Cardiac muscle cell (in vitro differentiated cells and primary cell): Measurements from ENCODE around the gene NUAK1. TPM values are rescaled to one million over a fixed set of nuclear protein-coding genes. Genes with fewer than 3 reads are reported as not detected.
A peak's percentile ranks its signal among the peaks of the same experiment; 100 is the strongest.

ENCODE experiments used
- DNase-seq, 2 donors: peaks; one replicate each; pipeline versions ENCODE4 v3.0.0 to v3.0.0-alpha.2; 2010 to 2017; ENCODE audit warnings: low read depth in 1 of 2, low spot score in 1 of 2
- H3K27ac ChIP-seq: fragments of 200-600 bp; sonication (generic); 2 replicates; pipeline ENCODE4 v1.5.1; 2016
- H3K27me3 ChIP-seq: fragments of 200-600 bp; sonication (generic); 2 replicates; pipeline ENCODE4 v1.6.0; 2016; ENCODE audit warnings: control low read depth
- H3K36me3 ChIP-seq: fragments of 200-600 bp; sonication (generic); 2 replicates; pipeline ENCODE4 v1.5.1; 2016; ENCODE audit warnings: control low read depth
- H3K4me1 ChIP-seq: fragments of 200-600 bp; sonication (generic); 2 replicates; pipeline ENCODE4 v1.8.1; 2017; ENCODE audit warnings: low read depth, mild to moderate bottlenecking, mixed run types
- H3K4me3 ChIP-seq: fragments of 200-600 bp; sonication (generic); 2 replicates; pipeline ENCODE4 v1.5.1; 2016; ENCODE audit warnings: mild to moderate bottlenecking
- H3K9me3 ChIP-seq: fragments of 200-600 bp; sonication (generic); 2 replicates; pipeline ENCODE4 v1.5.1; 2017; ENCODE audit warnings: low read depth, mild to moderate bottlenecking, control low read depth
- polyA plus RNA-seq: library from polyadenylated mRNA; unstranded; fragments of >200 nt; fragmentation: Nextera tagmentation; extraction: Ambion mirVana; gene quantifications from 2 replicates; pipeline ENCODE4 v1.2.1, GENCODE V29; 2016
- total RNA-seq: library from RNA; depleted of rRNA; stranded (reverse); fragments of >200 nt; gene quantifications from 2 replicates; pipeline ENCODE4 v1.2.3, GENCODE V29; 2016
- TF ChIP-seq, protein P1 (sequence below): IDR thresholded peaks from 2 replicates; pipeline ENCODE4 v1.5.1; 2012; ENCODE audit warnings: low read depth, mild to moderate bottlenecking, low read length

The NUAK1 gene
- total and polyA plus RNA-seq, 2 experiments from 2014 or later = 2.9 to 7.2 TPM

DNA sequence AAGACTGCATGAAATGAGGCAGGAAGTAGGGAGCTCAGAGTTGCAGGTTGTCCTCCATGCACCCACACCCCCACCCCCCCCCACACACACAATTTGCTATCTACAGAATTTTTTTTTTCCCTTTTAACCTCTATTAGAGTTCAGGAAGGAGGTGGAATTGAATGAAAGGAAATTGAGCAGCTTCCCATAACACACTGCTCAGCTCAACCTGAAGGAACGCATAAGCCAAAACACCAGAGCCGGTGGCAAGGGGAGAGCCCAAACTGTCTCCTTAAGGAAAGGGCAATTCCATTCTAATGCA, 74.1 kb downstream of the NUAK1 start:
- no peaks in the 10 kb centered on the region for H3K4me1 ChIP-seq
- no peak overlapping the region for H3K27ac ChIP-seq
- H3K4me3 ChIP-seq = no peak overlapping the region
- TF ChIP-seq, protein P1, sequence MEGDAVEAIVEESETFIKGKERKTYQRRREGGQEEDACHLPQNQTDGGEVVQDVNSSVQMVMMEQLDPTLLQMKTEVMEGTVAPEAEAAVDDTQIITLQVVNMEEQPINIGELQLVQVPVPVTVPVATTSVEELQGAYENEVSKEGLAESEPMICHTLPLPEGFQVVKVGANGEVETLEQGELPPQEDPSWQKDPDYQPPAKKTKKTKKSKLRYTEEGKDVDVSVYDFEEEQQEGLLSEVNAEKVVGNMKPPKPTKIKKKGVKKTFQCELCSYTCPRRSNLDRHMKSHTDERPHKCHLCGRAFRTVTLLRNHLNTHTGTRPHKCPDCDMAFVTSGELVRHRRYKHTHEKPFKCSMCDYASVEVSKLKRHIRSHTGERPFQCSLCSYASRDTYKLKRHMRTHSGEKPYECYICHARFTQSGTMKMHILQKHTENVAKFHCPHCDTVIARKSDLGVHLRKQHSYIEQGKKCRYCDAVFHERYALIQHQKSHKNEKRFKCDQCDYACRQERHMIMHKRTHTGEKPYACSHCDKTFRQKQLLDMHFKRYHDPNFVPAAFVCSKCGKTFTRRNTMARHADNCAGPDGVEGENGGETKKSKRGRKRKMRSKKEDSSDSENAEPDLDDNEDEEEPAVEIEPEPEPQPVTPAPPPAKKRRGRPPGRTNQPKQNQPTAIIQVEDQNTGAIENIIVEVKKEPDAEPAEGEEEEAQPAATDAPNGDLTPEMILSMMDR = no peak
- no peaks in the 10 kb centered on the region for H3K9me3 ChIP-seq
- H3K36me3 ChIP-seq = no peaks in the 10 kb centered on the region
- H3K27me3 ChIP-seq = no peaks in the 10 kb centered on the region
- DNase-seq = no peak

DNA sequence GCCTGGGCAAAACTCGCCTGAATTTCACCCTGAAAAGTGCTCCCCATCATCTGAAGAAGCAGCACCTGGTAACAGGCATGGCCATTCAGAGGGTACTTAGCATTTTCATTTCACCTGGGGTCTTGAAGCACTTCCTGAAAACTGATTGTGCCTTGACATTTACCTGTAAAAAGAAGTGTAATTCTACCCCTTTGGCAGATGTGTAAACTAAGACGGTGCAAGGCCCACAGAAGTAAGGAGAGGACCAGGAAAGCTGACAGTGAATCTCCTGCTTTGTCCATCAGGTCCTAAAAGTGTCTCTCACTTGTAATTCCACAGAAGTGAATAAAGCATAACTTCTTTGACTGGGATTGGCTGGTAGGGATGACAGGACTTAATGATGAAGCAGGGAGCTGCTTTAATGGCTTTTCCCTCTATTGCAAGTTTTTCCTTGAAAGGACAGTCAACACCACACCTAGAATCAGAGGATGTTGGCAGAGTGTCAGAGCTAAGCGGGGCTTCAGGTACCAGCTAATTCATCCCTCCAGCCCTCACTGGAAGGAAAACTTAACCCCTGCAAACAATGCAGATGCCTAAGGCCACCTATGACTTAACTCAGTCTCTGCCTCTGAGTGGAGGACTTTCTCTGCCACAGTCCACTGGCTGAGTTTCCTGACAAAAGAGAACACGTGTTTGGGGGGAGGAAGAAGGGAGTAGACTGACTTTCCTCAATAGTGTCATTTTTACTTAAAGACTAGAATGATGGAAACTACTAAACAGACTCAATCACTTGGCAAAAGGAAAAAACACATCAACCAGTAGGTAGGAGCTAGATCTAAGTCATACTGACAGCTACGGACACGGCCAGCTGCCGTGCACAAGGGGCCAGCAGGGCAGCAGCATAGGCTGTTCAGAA, 74.7 kb downstream of the NUAK1 start:
- Histone ChIP-seq H3K4me3 (no peak overlapping the region), H3K9me3 (no peaks in the 10 kb centered on the region), H3K27me3 (no peaks in the 10 kb centered on the region), H3K36me3 (no peaks in the 10 kb centered on the region), H3K27ac (no peak overlapping the region), H3K4me1 (no peaks in the 10 kb centered on the region)
- TF ChIP-seq, protein P1 = no peak
- no peak for DNase-seq

DNA sequence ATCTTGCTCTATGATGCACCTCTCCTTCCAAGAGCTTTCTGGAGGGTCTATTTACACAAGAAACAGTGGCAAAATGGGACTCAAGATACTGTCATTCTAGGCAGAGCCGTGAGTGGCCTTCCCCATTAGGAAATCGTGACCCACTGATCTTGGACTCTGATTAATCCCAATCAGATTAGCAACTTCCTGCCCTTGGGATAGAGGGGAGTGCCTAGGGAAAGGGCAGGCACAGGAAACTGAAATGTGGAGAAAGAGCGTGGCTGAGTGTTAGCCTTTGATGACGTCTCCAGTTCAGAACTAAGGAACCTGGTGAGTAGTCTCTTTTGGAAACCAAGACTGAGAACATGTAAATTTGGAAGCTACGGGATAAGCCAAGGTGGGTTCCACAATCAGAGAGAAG, 76.1 kb downstream of the NUAK1 start:
- TF ChIP-seq, protein P1 = no peak
- Histone ChIP-seq H3K27me3 (no peaks in the 10 kb centered on the region), H3K9me3 (no peaks in the 10 kb centered on the region), H3K36me3 (no peaks in the 10 kb centered on the region), H3K27ac (no peak overlapping the region), H3K4me3 (no peak overlapping the region), H3K4me1 (no peaks in the 10 kb centered on the region)
- no peak for DNase-seq

DNA sequence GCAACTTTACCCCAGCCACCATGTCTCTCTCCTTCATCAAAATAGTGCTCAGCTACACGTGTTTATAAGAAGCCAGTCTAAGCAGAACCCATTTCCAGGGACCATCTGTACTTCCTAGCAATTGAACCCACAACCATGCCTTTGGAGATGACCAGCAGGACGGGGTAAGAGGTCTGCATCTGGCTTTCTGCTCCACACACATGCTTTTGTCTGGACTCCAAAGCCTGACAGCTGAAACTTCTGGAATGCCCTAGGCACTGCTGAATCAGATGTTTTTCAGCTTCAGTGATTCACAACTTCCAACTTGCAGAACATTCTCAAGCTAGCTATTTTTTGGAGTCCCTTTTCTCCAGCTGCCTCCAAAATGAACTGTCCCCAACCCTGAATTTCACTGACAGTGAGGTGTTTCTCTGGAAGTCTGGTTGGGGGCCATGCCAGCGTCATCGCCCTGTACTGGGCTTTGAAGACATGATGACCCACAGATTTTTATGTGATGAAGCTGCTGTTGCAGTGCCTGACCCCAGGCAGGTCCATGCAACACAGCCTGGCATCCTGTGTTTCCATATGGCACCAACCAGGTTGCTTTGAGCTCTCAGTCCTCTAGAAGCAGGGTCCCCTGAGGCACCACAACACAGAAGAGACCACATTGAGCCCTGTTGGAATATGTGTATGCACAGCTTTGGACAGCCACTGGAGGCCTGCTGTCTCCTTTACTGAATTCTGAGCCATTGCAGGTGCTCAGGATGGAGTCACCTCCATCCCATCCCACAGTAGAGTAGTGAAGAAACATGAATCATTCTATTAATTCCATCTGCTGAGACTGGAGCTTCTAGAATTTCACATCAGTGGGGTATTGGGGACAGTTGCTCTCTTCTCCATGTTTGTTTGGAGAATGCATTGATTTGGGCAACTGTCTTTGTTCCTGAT, 80.2 kb downstream of the NUAK1 start:
- TF ChIP-seq, protein P1 = no peak
- H3K9me3 ChIP-seq = no peaks in the 10 kb centered on the region

DNA sequence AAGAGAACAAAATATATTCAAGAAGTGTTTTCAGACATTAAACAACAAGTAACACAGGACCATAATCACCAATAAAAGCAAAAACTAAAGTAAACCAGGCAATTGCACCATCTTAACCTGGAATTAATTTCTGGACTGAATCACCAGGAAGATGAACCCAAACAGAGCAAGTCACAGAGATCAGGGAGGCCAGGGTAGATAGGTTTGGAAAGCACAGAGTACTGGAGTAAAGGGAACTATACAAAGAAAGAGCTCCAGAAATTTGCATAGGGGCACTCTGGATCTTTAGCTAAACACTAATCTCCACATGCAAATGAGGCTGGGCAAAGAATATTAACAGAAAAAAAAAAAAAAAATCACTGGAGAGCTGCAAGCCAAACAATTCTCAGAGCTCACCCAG, 84.7 kb downstream of the NUAK1 start:
- H3K9me3 ChIP-seq = no peaks in the 10 kb centered on the region
- H3K4me1 ChIP-seq = no peaks in the 10 kb centered on the region
- no peaks in the 10 kb centered on the region for H3K36me3 ChIP-seq
- H3K4me3 ChIP-seq = no peak overlapping the region
- no peak overlapping the region for H3K27ac ChIP-seq
- no peak for DNase-seq
- no peaks in the 10 kb centered on the region for H3K27me3 ChIP-seq
- TF ChIP-seq, protein P1 = no peak

More for the DNA sequence above, 80.2 kb downstream of the NUAK1 start:
- peak in 1 of 2 donors; percentile 54 for DNase-seq
- H3K4me1 ChIP-seq = no peaks in the 10 kb centered on the region
- no peaks in the 10 kb centered on the region for H3K27me3 ChIP-seq
- H3K4me3 ChIP-seq = no peak overlapping the region
- no peaks in the 10 kb centered on the region for H3K36me3 ChIP-seq
- no peak overlapping the region for H3K27ac ChIP-seq
